CD4-positive, alpha-beta T cell treated with Interleukin-21 for 1 hour (primary cell): ENCODE data around the gene SIK1.
"Not testable (repeated sequence)": the region's sequence is repeated elsewhere in the genome, so short reads cannot be mapped to it uniquely, and the experiment has no call there.

Experiments
- DNase-seq: peaks from one replicate; pipeline ENCODE4 v3.0.0-alpha.2; 2020

The SIK1 gene

GRCh38 chr21:43383351-43383750 lies 43.6 kb downstream of the SIK1 start:
- not testable (repeated sequence) for DNase-seq

- not testable (repeated sequence) for DNase-seq
Observed at GRCh38 chr21:43382902-43383301, 44.0 kb downstream of the SIK1 start.

GRCh38 chr21:43380852-43381533 lies 45.9 kb downstream of the SIK1 start:
- not testable (repeated sequence) for DNase-seq

GRCh38 chr21:43380337-43380736 lies 46.6 kb downstream of the SIK1 start:
- not testable (repeated sequence) for DNase-seq

GRCh38 chr21:43379626-43380122 lies 47.3 kb downstream of the SIK1 start:
- not testable (repeated sequence) for DNase-seq

GRCh38 chr21:43376478-43376882 lies 50.5 kb downstream of the SIK1 start:
- no peak for DNase-seq

- DNase-seq, result no peak
Observed at GRCh38 chr21:43375837-43376477, 51.0 kb downstream of the SIK1 start.

GRCh38 chr21:43375006-43375836 lies 51.7 kb downstream of the SIK1 start:
- no peak for DNase-seq

- DNase-seq, result no peak
Observed at GRCh38 chr21:43374228-43374885, 52.6 kb downstream of the SIK1 start.

- no peak for DNase-seq
Observed at GRCh38 chr21:43373362-43374227, 53.3 kb downstream of the SIK1 start.

- DNase-seq, result no peak
Observed at GRCh38 chr21:43372663-43373361, 54.1 kb downstream of the SIK1 start.

GRCh38 chr21:43371786-43372185 lies 55.1 kb downstream of the SIK1 start:
- no peak for DNase-seq

- DNase-seq, result no peak
Observed at GRCh38 chr21:43370888-43371570, 55.9 kb downstream of the SIK1 start.

GRCh38 chr21:43370091-43370658 lies 56.8 kb downstream of the SIK1 start:
- DNase-seq, result no peak

- DNase-seq, result no peak
Observed at GRCh38 chr21:43369596-43370090, 57.3 kb downstream of the SIK1 start.

GRCh38 chr21:43369124-43369523 lies 57.8 kb downstream of the SIK1 start:
- DNase-seq, result no peak

- no peak for DNase-seq
Observed at GRCh38 chr21:43368685-43369084, 58.2 kb downstream of the SIK1 start.

- no peak for DNase-seq
Observed at GRCh38 chr21:43367859-43368258, 59.1 kb downstream of the SIK1 start.

- no peak for DNase-seq
Observed at GRCh38 chr21:43367296-43367695, 59.6 kb downstream of the SIK1 start.

GRCh38 chr21:43366656-43367055 lies 60.3 kb downstream of the SIK1 start:
- DNase-seq, result no peak
